OCI-LY3 (cell line): Measurements from ENCODE around the gene FAM50B.
A peak's percentile ranks its signal among the peaks of the same experiment; 100 is the strongest.

Source experiments
- H2AFZ ChIP-seq: fragments of 200-600, 300-600 bp; shearing (Covaris generic); 2 replicates; pipeline ENCODE4 v1.6.0; 2014; ENCODE audit warnings: antibody characterized with exemption, low read depth, low read length
- H3K27ac ChIP-seq: fragments of 200-600, 300-600 bp; sonication (generic); 2 replicates; pipeline ENCODE4 v1.5.1; 2014; ENCODE audit warnings: mild to moderate bottlenecking, low read length, moderate library complexity, mixed read lengths
- H3K27me3 ChIP-seq: fragments of 200-600, 300-600 bp; sonication (generic); 2 replicates; pipeline ENCODE4 v1.6.1; 2014; ENCODE audit warnings: low read depth, low read length, mixed read lengths
- H3K36me3 ChIP-seq: fragments of 200-600, 300-600 bp; sonication (generic); replicated peaks from 2 replicates; pipeline ENCODE3; 2014; ENCODE audit warnings: low read depth, low read length, mixed read lengths
- H3K4me1 ChIP-seq: fragments of 300-600, 200-600 bp; sonication (generic); 2 replicates; pipeline ENCODE4 v1.6.1; 2014; ENCODE audit warnings: low read length, mixed read lengths
- H3K4me2 ChIP-seq: fragments of 200-600, 300-600 bp; sonication (generic); 2 replicates; pipeline ENCODE4 v1.6.1; 2014; ENCODE audit warnings: low read length, mixed read lengths
- H3K4me3 ChIP-seq: fragments of 300-600, 200-600 bp; sonication (generic); 2 replicates; pipeline ENCODE4 v1.5.1; 2014; ENCODE audit warnings: antibody characterized with exemption, mild to moderate bottlenecking, low read length, moderate library complexity
- H3K79me2 ChIP-seq: fragments of 300-600, 200-600 bp; shearing (Covaris generic); 2 replicates; pipeline ENCODE4 v1.6.1; 2014; ENCODE audit warnings: mild to moderate bottlenecking, low read length, mixed read lengths
- H3K9ac ChIP-seq: fragments of 300-600, 200-600 bp; shearing (Covaris generic); 2 replicates; pipeline ENCODE4 v1.6.0; 2014; ENCODE audit warnings: mild to moderate bottlenecking, low read length, moderate library complexity
- H3K9me3 ChIP-seq: fragments of 200-600, 300-600 bp; shearing (Covaris generic); 2 replicates; pipeline ENCODE4 v1.6.1; 2014; ENCODE audit warnings: low read length, mixed read lengths; ENCODE audit not compliant: insufficient read depth
- H4K20me1 ChIP-seq: fragments of 200-600, 300-600 bp; sonication (generic); 2 replicates; pipeline ENCODE4 v1.6.1; 2016; ENCODE audit warnings: low read length, mixed read lengths; ENCODE audit not compliant: insufficient read depth
- EZH2phosphoT487 ChIP-seq: fragments of 200-600 bp; shearing (Covaris generic); IDR thresholded peaks from 2 replicates; pipeline ENCODE4 v1.6.1; 2018; ENCODE audit warnings: antibody characterized with exemption, mixed run types, low read depth
- TF ChIP-seq, protein P1 (sequence below): fragments of 200-600, 300-600 bp; sonication (generic); IDR thresholded peaks from 2 replicates; pipeline ENCODE4 v1.5.1; 2014; ENCODE audit warnings: antibody characterized with exemption, low read length, low read depth

Gene FAM50B

DNA sequence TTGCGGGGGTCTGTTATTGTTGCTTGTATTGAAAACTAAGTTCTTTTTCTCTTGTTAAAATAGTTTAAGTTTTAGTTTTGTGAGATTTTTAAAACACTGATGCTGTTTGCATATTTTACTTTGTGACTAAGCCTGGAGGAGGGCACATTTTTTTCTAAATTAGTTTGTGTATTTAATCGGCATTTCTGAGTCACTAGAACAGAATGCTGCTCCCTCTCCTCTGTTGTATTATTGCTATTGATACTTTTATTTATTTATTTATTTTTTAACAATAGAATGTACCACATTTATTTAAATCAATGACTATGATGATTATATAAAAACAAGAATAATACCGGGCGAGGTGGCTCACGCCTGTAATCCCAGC, 5.1 kb upstream of the FAM50B start:
- Histone ChIP-seq H3K9ac (no peak overlapping the region), H3K27ac (no peak overlapping the region), H3K4me3 (no peak overlapping the region), H2AFZ (no peak overlapping the region), H3K36me3 (no peaks in the 10 kb centered on the region), H3K4me1 (peaks cover 22% of the 10 kb centered on the region), H3K4me2 (no peak overlapping the region), H3K79me2 (no peaks in the 10 kb centered on the region), H3K27me3 (no peaks in the 10 kb centered on the region), H3K9me3 (no peaks in the 10 kb centered on the region), H4K20me1 (no peaks in the 10 kb centered on the region)
- TF ChIP-seq, protein P1, sequence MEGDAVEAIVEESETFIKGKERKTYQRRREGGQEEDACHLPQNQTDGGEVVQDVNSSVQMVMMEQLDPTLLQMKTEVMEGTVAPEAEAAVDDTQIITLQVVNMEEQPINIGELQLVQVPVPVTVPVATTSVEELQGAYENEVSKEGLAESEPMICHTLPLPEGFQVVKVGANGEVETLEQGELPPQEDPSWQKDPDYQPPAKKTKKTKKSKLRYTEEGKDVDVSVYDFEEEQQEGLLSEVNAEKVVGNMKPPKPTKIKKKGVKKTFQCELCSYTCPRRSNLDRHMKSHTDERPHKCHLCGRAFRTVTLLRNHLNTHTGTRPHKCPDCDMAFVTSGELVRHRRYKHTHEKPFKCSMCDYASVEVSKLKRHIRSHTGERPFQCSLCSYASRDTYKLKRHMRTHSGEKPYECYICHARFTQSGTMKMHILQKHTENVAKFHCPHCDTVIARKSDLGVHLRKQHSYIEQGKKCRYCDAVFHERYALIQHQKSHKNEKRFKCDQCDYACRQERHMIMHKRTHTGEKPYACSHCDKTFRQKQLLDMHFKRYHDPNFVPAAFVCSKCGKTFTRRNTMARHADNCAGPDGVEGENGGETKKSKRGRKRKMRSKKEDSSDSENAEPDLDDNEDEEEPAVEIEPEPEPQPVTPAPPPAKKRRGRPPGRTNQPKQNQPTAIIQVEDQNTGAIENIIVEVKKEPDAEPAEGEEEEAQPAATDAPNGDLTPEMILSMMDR: no peak
- no peak for TF ChIP-seq EZH2phosphoT487

DNA sequence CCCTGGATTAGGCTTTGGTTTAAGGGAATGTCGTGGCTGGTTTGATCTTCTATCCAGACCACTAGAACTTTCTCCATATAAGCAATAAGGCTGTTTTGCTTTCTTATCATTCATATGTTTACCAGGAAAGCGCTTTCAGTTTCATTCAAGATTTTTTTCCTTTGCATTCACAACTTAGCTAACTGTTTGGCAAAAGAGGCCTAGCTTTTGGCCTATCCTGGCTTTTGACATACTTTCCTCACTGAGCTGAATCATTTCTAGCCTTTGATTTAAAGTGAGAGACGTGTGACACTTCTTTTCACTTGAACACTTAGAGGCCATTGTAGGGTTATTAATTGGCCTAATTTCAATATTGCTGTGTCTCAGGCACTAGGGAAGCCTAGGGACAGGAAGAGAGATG, 1.7 kb upstream of the FAM50B start:
- no peaks in the 10 kb centered on the region for H4K20me1 ChIP-seq

DNA sequence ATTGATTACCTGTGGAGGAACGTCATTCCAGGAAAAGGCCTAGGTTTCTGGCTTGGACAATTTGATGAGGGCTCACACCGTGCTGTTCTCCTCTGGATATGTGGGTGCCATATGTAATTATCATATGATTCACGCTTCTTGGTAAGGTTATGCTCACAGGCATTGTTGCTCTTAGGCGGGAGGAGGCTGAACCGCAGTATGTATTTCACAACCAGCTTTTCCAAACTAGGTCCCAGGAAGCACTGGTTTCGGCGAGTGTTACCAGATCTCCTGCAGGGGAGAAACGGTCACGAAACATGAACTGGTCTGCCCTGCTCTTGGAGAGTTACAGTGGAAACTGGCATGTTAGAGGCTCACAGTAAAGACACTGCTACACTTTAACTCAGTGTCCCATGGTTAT, 793 bp upstream of the FAM50B start:
- no peaks in the 10 kb centered on the region for H3K27me3 ChIP-seq
- H3K27ac ChIP-seq: no peak overlapping the region
- H2AFZ ChIP-seq: no peak overlapping the region
- H3K79me2 ChIP-seq: no peaks in the 10 kb centered on the region
- H4K20me1 ChIP-seq: no peaks in the 10 kb centered on the region
- no peak overlapping the region for H3K4me2 ChIP-seq
- TF ChIP-seq EZH2phosphoT487: no peak
- TF ChIP-seq, protein P1: no peak
- no peaks in the 10 kb centered on the region for H3K36me3 ChIP-seq
- H3K9me3 ChIP-seq: no peaks in the 10 kb centered on the region
- H3K4me3 ChIP-seq: no peak overlapping the region
- no peak overlapping the region for H3K9ac ChIP-seq
- peaks cover 27% of the 10 kb centered on the region for H3K4me1 ChIP-seq

More for the DNA sequence above, 1.7 kb upstream of the FAM50B start:
- Histone ChIP-seq H3K9me3 (no peaks in the 10 kb centered on the region), H3K27me3 (no peaks in the 10 kb centered on the region), H3K4me2 (no peak overlapping the region), H3K4me3 (no peak overlapping the region), H3K4me1 (peaks cover 34% of the 10 kb centered on the region), H3K36me3 (no peaks in the 10 kb centered on the region), H3K79me2 (no peaks in the 10 kb centered on the region), H2AFZ (0 out of 2 replicates have a peak overlapping the region, but pooled peaks have one; percentile 46), H3K27ac (no peak overlapping the region), H3K9ac (no peak overlapping the region)
- TF ChIP-seq, protein P1: no peak
- no peak for TF ChIP-seq EZH2phosphoT487

DNA sequence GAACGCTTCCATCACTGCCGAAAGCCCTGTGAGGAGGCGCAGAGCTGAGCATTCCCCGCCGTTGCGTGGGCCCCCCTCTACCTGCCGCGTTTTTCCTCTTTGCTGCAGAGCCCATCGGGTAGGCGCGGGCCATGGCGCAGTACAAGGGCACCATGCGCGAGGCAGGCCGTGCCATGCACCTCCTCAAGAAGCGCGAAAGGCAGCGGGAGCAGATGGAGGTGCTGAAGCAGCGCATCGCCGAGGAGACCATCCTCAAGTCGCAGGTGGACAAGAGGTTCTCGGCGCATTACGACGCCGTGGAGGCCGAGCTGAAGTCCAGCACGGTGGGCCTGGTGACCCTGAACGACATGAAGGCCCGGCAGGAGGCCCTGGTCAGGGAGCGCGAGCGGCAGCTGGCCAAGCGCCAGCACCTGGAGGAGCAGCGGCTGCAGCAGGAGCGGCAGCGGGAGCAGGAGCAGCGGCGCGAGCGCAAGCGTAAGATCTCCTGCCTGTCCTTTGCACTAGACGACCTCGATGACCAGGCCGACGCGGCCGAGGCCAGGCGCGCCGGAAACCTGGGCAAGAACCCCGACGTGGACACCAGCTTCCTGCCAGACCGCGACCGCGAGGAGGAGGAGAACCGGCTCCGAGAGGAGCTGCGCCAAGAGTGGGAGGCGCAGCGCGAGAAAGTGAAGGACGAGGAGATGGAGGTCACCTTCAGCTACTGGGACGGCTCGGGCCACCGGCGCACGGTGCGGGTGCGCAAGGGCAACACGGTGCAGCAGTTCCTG, 693 bp downstream of the FAM50B start:
- Histone ChIP-seq H3K27ac (no peak overlapping the region), H3K27me3 (no peaks in the 10 kb centered on the region), H3K4me3 (no peak overlapping the region), H3K9me3 (no peaks in the 10 kb centered on the region), H3K36me3 (no peaks in the 10 kb centered on the region), H3K9ac (no peak overlapping the region), H4K20me1 (no peaks in the 10 kb centered on the region), H3K4me1 (peaks cover 21% of the 10 kb centered on the region), H2AFZ (no peak overlapping the region), H3K79me2 (no peaks in the 10 kb centered on the region), H3K4me2 (no peak overlapping the region)
- TF ChIP-seq, protein P1: no peak
- no peak for TF ChIP-seq EZH2phosphoT487
